Heart right ventricle (tissue), 16 donors: ENCODE results near the gene TMEM240. TPM values are rescaled to one million over a fixed set of nuclear protein-coding genes. Genes with fewer than 3 reads are reported as not detected.
"Not testable (repeated sequence)": the region's sequence is repeated elsewhere in the genome, so short reads cannot be mapped to it uniquely, and the experiment has no call there.

Source experiments
- ATAC-seq, 8 donors: fragments of 200-7000 bp; cut with Tn5 transposase; one replicate each; pipeline ENCODE4 v1.9.1; 2020; ENCODE audit warnings: mild to moderate bottlenecking in 8 of 8, moderate library complexity in 8 of 8, moderate number of reproducible peaks in 1 of 8
- DNase-seq, 2 donors: peaks; one replicate each; pipeline ENCODE4 v3.0.0-alpha.2; 2020
- H3K27ac ChIP-seq, 10 donors: fragments of 200-600 bp; sonication (generic) in 2 of 10; one replicate each; pipeline versions ENCODE4 v1.5.0 to v1.8.0; 2020 to 2022; ENCODE audit warnings: mild to moderate bottlenecking in 3 of 10
- H3K27me3 ChIP-seq, 7 donors: fragments of 200-600 bp; one replicate each; pipeline ENCODE4 v1.8.0; 2021 to 2022; ENCODE audit warnings: mild to moderate bottlenecking in 2 of 7
- H3K36me3 ChIP-seq, 9 donors: fragments of 200-600 bp; sonication (generic) in 1 of 9; one replicate each; pipeline versions ENCODE4 v1.5.0 to v1.8.0; 2020 to 2022; ENCODE audit warnings: mild to moderate bottlenecking in 2 of 9
- H3K4me1 ChIP-seq, 9 donors: fragments of 200-600 bp; sonication (generic) in 1 of 9; one replicate each; pipeline versions ENCODE4 v1.5.0 to v1.8.0; 2020 to 2022; ENCODE audit warnings: mild to moderate bottlenecking in 4 of 9
- H3K4me3 ChIP-seq, 10 donors: fragments of 200-600 bp; sonication (generic) in 2 of 10; one replicate each; pipeline versions ENCODE4 v1.5.0 to v1.8.0; 2020 to 2022; ENCODE audit warnings: mild to moderate bottlenecking in 7 of 10, moderate library complexity in 2 of 10
- H3K9me3 ChIP-seq, 11 donors: fragments of 200-600 bp in 10 of 11; sonication (generic) in 2 of 11; one replicate each; pipeline versions ENCODE4 v1.5.0 to v1.8.0; 2013 to 2022; ENCODE audit warnings: mild to moderate bottlenecking in 2 of 11, control low read depth in 1 of 11, moderate library complexity in 1 of 11
- WGBS, 2 donors: extraction: QIAGEN DNeasy Blood & Tissue Kit; methylation state at CpG; one replicate each; pipeline ENCODE4 v1.1.7; 2013; ENCODE audit warnings: inconsistent platforms in 1 of 2; 5-methylcytosine and 5-hydroxymethylcytosine counted together
- intact Hi-C, 10 donors: fragments of 100-400 bp; cut with DNase I; formaldehyde crosslinking; loops; one replicate each; pipeline versions ENCODE4 v1.11.1 to v1.14.2; 2022
- polyA plus RNA-seq, 2 donors: library from polyadenylated mRNA; stranded (reverse); fragments of 200-250 nt; gene quantifications; one replicate each; pipeline ENCODE4 v1.2.3, GENCODE V29; 2013
- total RNA-seq, 10 donors: library from RNA; stranded (reverse); fragmentation: NEBNext Ultra II Directional in 3 of 10; extraction: Animal tissue kit (Norgen Biotek cat#: 25700) in 3 of 10; gene quantifications; one replicate each; pipeline versions ENCODE4 v1.2.1 to v1.2.4, GENCODE V29; 2021 to 2023
- TF ChIP-seq, protein P1 (sequence below), 9 donors: fragments of 200-600 bp; sonication (generic) in 2 of 9; IDR thresholded peaks; one replicate each; pipeline versions ENCODE4 v1.5.0 to v1.8.0; 2021 to 2022; ENCODE audit warnings: antibody characterized with exemption in 9 of 9, mild to moderate bottlenecking in 5 of 9, moderate library complexity in 1 of 9
- donor health status: Arrhythmogenic right ventricular cardiomyopathy.
- donor health status: ischemic (EF 13 %, LVEDD 7.1; RV severe dilation, severe dysfunction).
- donor health status: healthy with polysubstance abuse.
- donor health status: DM: no; HTN: yes; CAD: no.
- donor health status: DM: no; HTN: no; CAD: no.
- donor health status: ischemic (EF 25% LVEDD 6.9; RV normal size, moderate dysfunction).
- donor health status: ischemic (EF 25% LVEDD 5.7; RV mildly dilated, moderate dysfunction).
- donor health status: healthy.
- donor health status: DM: yes; HTN: yes; CAD: no.
- donor health status: Ischemic cardiomyopathy.
- donor health status: ischemic (EF 35%, LVEDD 5.7; RV mildly dilated, moderate dysfunction).
- donor health status: nonischemic (EF 11% LVEDD 7.7; RV severe dilation, severe dysfunction).
- donor health status: DM: yes; HTN: yes; CAD: no.
- donor health status: PGD.
- donor health status: ischemic (EF 29% LVEDD 5.4; RV normal size, mild dysfunction).
- donor health status: nonischemic (EF 23%, LVEDD 6.1; RV moderate dilation, normal function).

TMEM240 gene
- total and polyA plus RNA-seq, 12 donors, result 3.2 to 12.1 (median 3.7) TPM

DNA sequence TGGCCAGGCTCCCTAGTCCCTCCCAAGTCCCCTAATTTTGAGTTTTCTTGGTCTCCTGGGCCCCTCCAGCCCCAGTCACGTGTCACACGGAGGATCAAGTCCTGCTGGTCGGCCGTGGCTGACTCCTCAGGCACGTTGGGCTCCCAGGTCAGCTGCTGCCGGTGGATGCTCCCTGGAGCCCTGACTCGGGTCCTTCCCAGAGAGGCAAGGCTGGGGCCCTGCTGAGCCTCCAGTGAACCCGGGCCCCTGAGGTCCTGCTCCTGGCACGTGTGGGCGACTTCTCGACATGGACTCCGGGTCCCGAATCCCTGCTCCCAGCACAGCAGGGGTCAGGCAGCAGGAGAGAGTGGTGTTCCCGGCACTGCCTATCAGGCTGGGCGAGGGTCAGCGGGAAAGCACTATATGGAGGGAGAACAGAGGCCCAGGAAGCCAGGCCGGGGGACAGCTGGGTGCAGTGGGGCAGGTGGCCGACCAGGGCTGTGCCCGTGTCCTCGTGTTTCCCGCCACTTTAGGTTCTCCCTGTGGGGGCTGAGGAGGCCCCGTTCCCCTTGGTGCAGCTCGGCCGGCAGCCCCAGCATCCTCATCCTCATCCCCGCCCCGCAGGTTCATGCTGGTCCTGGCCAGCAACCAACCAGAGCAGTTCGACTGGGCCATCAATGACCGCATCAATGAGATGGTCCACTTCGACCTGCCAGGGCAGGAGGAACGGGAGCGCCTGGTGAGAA is 13.2 kb downstream of the TMEM240 start:
- no peak overlapping the region for H3K4me3 ChIP-seq
- ATAC-seq (no peak), DNase-seq (no peak)
- H3K27ac ChIP-seq, result no peak overlapping the region
- peaks cover 0 to 66% (median 6%) of the 10 kb centered on the region in 9 donors for H3K36me3 ChIP-seq
- intact Hi-C loops, result no loop called here
- no peaks in the 10 kb centered on the region for H3K27me3 ChIP-seq
- no peaks in the 10 kb centered on the region for H3K4me1 ChIP-seq
- 95 to 96% methylated on average over 31 of the region's 31 CpGs for WGBS, 2 donors
- H3K9me3 ChIP-seq, result peaks cover 0 to 16% (median 5%) of the 10 kb centered on the region in 11 donors
- TF ChIP-seq, protein P1, sequence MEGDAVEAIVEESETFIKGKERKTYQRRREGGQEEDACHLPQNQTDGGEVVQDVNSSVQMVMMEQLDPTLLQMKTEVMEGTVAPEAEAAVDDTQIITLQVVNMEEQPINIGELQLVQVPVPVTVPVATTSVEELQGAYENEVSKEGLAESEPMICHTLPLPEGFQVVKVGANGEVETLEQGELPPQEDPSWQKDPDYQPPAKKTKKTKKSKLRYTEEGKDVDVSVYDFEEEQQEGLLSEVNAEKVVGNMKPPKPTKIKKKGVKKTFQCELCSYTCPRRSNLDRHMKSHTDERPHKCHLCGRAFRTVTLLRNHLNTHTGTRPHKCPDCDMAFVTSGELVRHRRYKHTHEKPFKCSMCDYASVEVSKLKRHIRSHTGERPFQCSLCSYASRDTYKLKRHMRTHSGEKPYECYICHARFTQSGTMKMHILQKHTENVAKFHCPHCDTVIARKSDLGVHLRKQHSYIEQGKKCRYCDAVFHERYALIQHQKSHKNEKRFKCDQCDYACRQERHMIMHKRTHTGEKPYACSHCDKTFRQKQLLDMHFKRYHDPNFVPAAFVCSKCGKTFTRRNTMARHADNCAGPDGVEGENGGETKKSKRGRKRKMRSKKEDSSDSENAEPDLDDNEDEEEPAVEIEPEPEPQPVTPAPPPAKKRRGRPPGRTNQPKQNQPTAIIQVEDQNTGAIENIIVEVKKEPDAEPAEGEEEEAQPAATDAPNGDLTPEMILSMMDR (IDR thresholded peaks at IDR 0.05), result no peak

DNA sequence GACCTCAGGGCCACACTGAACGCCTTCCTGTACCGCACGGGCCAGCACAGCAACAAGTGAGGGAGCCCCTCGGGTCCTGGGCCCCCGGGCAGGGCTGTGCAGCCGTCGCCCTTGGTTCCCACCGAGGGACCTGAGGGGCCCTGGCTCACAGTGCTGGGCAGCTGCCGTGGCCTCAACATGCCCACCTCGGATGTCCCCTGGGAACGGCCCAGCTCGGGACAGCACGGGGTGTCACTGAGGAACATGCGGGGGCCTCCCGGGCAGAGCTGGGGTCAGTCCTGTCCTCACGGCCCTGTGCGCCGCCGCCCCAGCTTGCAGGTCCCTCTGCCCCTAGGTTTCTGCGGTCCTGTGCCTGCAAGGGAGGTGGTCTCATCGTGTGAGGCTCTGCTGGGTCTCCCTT is 13.9 kb downstream of the TMEM240 start:
- intact Hi-C loops, H3K27ac ChIP-seq, DNase-seq, H3K4me3 ChIP-seq, H3K27me3 ChIP-seq, H3K4me1 ChIP-seq: not testable (repeated sequence)
- Histone ChIP-seq H3K9me3 (peaks cover 0 to 10% (median 0%) of the 10 kb centered on the region in 11 donors), H3K36me3 (peaks cover 0 to 71% (median 6%) of the 10 kb centered on the region in 9 donors)
- WGBS, 2 donors, result 93% methylated on average over 16 to 18 of the region's 21 CpGs
- peak in 1 of 8 donors; percentile 6 for ATAC-seq

DNA sequence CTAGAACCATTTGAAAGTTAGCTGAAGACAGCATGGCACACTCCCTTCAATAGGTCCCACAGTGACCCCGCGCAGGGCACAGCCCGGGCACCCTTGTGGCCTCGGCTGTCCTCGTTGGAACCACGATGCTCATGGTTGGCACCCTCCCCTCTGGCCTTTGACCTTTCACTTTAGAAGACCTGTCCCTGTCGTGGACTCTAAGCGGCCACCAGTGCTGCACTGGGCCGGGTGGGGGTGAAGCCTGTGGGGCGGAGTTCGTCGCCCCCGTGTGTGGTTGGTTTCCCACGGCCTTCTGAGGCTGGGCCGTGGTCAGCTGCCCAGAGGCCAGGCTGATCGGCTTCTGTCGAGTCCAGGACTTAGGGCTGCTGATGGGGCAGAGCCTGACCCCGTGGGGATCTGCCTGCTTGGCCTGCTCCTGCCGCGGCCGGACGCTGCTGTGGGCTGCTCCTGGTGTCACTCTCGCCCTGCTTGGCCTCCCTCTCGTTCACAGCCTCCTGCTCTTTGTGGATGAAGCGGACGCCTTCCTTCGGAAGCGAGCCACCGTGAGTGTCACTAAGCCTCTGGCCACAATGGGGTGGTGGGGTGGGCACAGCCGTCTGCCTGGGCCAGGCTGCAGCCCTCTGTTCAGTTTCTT is 15.6 kb downstream of the TMEM240 start:
- H3K27me3 ChIP-seq, H3K4me1 ChIP-seq, H3K4me3 ChIP-seq, H3K27ac ChIP-seq, intact Hi-C loops, ATAC-seq, DNase-seq, H3K9me3 ChIP-seq: not testable (repeated sequence)
- peaks cover 0 to 83% (median 16%) of the 10 kb centered on the region in 9 donors for H3K36me3 ChIP-seq
- 93 to 95% methylated on average over 24 to 26 of the region's 30 CpGs for WGBS, 2 donors

DNA sequence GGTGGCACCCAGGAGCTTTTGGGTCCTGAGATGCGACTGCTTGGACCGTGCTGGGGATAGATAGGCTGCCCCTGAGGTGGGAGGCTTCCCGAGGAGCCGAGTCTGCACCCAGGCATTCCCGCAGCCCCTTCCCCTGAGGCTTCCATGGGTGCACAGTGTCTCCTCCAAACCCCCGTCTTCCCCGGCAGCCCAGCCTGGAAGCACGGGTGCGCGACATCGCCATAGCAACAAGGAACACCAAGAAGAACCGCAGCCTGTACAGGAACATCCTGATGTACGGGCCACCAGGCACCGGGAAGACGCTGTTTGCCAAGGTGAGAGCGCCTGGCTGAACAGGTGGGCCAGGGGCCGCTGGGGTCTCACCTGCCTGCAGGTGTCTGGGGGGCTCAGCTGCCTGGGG is 16.8 kb downstream of the TMEM240 start:
- H3K9me3 ChIP-seq, H3K27me3 ChIP-seq, H3K4me1 ChIP-seq, DNase-seq, ATAC-seq, intact Hi-C loops, H3K27ac ChIP-seq, H3K4me3 ChIP-seq: not testable (repeated sequence)
- H3K36me3 ChIP-seq, result peaks cover 0 to 78% (median 16%) of the 10 kb centered on the region in 9 donors
- WGBS, 2 donors, result 94% methylated on average over 17 of the region's 17 CpGs

DNA sequence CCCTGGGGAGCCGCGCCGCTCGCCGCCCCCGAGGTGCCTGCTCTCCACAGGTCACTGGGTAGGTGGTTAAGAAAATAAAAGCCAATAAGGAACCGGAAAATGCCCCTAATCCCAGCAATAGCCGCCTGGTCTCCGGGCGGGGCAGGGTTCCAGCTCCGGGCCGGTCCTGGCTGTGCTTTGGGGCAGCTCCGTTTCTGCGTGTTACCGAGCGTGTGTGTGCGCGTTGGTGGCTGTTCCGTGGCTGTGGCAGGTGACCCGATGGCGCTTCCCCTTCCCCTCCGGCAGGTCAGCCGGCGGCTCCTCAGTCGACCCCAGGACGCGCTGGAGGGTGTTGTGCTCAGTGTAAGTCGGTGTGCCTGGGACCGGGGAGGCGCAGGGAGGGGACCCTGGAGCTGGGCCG is 17.2 kb downstream of the TMEM240 start:
- DNase-seq, H3K27me3 ChIP-seq, H3K9me3 ChIP-seq, intact Hi-C loops, H3K27ac ChIP-seq, ATAC-seq, H3K4me3 ChIP-seq, H3K4me1 ChIP-seq: not testable (repeated sequence)
- 96 to 97% methylated on average over 31 of the region's 31 CpGs for WGBS, 2 donors
- peaks cover 0 to 77% (median 16%) of the 10 kb centered on the region in 9 donors for H3K36me3 ChIP-seq

DNA sequence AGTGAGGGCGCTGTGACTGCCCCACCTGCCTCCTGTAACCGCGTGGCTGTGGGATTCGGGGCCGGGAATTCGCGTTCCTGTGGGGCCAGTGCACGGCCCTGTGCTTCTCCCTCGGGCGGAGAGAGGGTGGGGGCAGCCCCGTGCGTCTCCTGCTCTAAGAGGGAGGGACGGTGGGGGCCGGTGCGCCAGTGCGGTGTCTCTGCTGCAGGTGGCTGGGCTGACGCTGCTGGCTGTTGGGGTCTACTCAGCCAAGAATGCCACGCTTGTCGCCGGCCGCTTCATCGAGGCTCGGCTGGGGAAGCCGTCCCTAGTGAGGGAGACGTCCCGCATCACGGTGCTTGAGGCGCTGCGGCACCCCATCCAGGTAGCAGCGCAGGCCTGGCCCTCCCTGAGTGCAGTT is 17.9 kb downstream of the TMEM240 start:
- H3K9me3 ChIP-seq, H3K27ac ChIP-seq, intact Hi-C loops, H3K4me3 ChIP-seq, H3K27me3 ChIP-seq, DNase-seq, ATAC-seq, H3K4me1 ChIP-seq: not testable (repeated sequence)
- WGBS, 2 donors, result 93 to 94% methylated on average over 30 of the region's 30 CpGs
- H3K36me3 ChIP-seq, result peaks cover 0 to 77% (median 16%) of the 10 kb centered on the region in 9 donors

DNA sequence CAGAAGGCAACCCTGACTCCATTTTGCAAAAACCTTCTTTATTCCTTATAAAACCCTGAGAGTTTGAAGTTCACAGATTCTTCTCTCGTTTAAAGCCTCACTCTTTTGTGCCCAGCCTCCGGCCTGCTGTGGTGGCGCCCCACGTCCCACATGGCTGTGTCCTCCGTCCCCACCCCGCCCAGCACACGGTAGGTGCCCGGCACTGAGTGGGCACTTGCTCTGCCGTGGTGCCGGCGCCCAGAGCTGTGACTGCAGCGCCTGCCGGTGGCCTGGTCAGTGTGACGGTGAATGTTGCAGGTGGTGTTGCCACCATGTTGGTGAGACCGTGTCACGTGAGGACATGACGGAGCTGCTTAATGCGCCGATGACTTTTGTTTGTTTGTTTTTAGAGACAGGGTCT is 19.1 kb downstream of the TMEM240 start:
- Histone ChIP-seq H3K27me3 (no peaks in the 10 kb centered on the region), H3K4me3 (no peak overlapping the region), H3K4me1 (no peaks in the 10 kb centered on the region), H3K27ac (no peak overlapping the region), H3K9me3 (no peaks in the 10 kb centered on the region), H3K36me3 (peaks cover 0 to 76% (median 16%) of the 10 kb centered on the region in 9 donors)
- WGBS, 2 donors, result 93 to 95% methylated on average over 19 of the region's 19 CpGs
- no peak for ATAC-seq
- TF ChIP-seq, protein P1 (IDR thresholded peaks at IDR 0.05), result no peak
- intact Hi-C loops, result no loop called here
- DNase-seq, result no peak

DNA sequence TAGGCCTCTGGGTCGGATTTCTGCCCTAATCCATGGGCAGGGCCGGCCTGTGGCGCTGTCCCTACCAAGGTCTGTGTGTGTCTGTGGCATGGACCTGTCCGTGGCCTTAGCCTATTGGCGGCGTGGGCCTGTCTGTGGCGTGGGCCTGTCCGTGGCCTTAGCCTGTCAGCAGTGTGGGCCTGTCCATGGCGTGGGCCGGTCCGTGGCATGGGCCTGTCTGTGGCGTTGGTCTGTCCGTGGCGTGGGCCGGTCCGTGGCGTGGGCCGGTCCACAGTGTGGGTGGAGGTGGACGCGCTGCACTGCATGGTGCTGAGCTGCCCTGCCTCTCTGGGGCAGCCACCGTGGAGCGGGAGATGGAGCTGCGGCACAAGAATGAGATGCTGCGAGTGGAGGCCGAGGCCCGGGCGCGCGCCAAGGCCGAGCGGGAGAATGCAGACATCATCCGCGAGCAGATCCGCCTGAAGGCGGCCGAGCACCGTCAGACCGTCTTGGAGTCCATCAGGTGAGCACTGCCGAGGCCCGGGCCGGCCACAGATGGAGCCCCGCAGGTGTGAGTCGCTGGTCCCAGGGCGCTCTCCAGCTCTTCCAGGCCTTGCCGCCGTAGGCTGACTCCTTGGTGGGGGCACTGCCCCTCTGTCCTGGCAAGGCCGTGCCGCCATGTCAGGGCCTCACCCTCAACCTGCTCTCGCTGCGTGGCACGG is 20.5 kb downstream of the TMEM240 start:
- 97 to 98% methylated on average over 38 to 51 of the region's 51 CpGs for WGBS, 2 donors
- intact Hi-C loops, H3K27ac ChIP-seq, H3K4me1 ChIP-seq, H3K4me3 ChIP-seq, H3K9me3 ChIP-seq, H3K27me3 ChIP-seq, DNase-seq: not testable (repeated sequence)
- peak in 3 of 8 donors; percentile 22 to 29 (median 25) for ATAC-seq
- peaks cover 0 to 71% (median 12%) of the 10 kb centered on the region in 9 donors for H3K36me3 ChIP-seq

DNA sequence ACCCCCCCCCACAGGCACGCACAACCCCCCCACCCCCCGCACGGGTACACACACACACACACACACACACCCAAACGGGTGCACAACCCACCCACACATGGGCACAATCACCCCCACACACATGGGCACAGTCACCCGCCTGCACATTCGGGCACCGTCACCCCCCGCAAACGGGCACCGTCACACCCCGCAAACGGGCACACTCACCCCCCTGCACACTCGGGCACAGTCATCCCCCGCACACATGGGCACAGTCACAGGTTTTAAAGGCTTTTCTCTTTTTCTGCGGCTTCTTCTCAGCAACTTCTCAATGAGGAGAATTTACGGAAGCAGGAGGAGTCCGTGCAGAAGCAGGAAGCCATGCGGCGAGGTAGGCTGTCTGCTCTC is 21.8 kb downstream of the TMEM240 start:
- ATAC-seq, H3K27ac ChIP-seq, H3K4me1 ChIP-seq, intact Hi-C loops, H3K27me3 ChIP-seq, DNase-seq, H3K4me3 ChIP-seq, H3K9me3 ChIP-seq: not testable (repeated sequence)
- 93% methylated on average over 13 to 19 of the region's 19 CpGs for WGBS, 2 donors
- peaks cover 0 to 68% (median 12%) of the 10 kb centered on the region in 9 donors for H3K36me3 ChIP-seq
